Activated CD4-positive, alpha-beta T cell treated with anti-CD3 and anti-CD28 coated beads, Interleukin-2, amount 50 U/mL, for 16 hours (primary cell): ENCODE results near the gene CNNM2.

ENCODE experiments used
- DNase-seq: peaks from one replicate; pipeline ENCODE4 v3.0.0-alpha.2; 2020

The CNNM2 gene

DNA sequence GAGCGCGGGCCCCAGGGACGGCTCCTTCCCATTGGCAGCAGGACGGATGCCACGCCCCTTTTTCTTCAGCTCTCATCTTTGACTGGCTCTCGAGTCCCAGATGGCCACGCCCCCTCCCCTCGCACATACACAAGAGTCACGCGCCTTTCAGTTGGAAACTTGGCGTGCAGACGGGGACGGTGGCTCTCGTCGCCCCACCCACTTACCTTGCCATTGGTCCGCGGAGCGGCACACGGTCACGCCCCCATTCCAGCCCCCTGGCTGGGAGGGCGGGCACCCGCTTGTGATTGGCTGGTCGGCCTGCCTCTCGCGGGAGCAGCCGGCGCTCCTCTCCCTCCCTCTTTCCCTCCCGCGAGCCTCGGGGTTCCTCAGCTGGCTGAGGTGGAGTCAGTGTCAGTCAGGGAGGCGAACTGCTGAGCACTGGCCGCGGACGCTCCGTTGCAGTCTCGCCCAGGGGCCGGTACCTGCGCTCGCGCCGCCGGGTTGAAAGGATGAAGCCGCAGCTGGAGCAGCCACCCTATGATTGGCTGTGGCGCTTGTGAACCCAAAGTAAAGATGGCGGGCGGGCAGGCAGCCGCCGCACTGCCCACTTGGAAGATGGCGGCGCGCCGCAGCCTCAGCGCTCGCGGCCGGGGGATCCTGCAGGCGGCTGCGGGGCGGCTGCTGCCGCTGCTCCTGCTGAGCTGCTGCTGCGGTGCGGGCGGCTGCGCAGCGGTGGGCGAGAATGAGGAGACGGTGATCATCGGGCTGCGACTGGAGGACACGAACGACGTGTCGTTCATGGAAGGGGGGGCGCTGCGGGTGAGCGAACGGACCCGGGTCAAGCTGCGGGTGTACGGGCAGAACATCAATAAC is at the start of gene CNNM2:
CNNM2 (plus strand) TSS at position 333 of the 855 bp plus-strand sequence; CDS start at position 520, 187 bp downstream.
- peak; percentile 100 for DNase-seq

DNA sequence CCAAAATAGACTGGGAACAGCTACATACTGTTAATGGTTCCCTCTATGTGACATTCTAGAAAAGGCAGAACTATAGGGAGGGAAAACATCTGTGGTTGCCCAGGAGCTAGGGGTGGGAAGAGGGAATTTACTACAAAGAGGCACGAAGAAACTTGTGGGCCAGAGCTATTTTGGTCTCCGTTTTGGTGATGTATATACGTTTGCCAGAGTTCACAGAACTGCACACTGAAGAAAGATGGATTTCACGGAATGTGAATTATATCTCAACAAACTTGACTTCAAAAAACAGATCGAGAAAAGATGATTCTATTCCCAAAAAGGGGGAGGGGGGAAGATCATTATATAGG is 49.2 kb upstream of the CNNM2 start:
- no peak for DNase-seq

DNA sequence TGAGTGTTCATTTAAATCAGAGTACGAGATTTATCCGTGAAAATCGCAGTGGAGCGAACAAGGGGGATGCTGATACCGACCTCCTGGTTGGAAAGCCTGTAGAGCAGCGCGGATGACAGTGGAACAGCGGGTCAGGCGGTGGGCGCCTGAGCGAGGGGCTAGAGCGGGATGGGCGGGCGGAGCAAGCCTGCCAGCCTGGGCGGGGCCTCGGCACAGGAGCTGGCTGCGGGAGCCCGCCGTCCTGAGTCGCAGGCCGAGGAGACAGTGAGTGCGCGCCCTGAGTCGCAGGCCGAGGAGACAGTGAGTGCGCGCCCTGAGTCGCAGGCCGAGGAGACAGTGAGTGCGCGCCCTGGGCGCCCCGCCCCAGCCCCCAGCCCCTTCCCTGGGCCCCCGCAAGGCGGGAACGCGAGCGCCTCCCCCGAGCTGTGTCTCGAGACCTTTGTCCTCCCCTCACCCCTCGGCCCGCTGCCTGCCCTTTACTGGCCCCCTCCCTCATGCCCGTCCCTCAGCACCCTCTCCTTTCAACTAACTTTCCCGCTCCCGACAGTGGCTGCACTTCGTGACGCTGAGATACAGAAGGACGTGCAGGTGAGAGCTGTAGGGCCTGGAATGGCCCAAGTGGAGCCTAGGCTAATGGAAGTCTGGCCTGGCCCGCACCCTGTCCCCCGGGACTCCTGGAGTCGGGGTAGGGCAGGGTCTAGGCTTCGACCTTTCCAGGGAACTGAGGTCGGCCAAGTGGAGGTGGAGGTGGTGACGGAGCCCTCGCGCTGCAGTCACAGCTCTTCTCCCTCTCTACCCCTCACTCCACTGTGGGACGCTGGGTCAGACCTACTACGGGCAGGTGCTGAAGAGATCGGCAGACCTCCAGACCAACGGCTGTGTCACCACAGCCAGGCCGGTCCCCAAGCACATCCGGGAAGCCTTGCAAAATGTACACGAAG is 48.6 kb upstream of the CNNM2 start, which contains the start of gene AS3MT:
AS3MT (plus strand) TSS at position 213 of the 941 bp plus-strand sequence; CDS start at position 336, 123 bp downstream.
- peak; percentile 20 for DNase-seq

DNA sequence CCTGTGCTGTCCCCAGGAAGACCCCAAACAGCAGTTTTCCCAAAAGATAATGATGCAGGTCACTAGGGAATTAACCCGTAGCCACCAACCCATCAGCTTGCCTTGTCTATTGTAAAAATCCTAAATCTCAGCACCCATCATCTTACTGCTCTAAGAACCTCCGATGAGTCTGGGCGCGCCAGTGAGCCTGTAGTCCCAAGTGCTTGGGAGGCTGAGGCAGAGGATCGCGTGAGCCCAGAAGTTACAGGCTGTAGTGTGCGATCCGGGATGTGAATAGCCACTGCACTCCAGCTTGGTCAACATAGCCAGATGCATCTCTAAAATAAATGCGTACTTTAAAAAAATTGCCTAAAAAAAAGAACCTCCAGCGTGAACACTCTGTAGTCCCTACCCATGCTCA is 47.9 kb upstream of the CNNM2 start:
- no peak for DNase-seq

DNA sequence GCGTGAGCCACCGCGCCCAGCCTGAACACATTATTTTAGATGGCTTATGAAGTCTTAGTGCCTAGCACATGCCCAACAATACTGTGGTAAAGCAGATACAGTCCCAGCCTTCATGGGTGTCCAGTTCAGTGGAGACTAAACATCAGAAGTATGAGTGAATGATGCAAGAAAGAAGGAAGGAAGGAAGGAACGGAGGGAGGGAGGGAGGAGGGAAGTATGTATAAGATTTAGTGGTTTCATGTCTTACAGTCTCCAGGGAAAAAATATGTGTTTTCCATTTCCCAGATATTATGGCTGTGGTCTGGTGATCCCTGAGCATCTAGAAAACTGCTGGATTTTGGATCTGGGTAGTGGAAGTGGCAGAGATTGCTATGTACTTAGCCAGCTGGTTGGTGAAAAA is 45.9 kb upstream of the CNNM2 start:
- no peak for DNase-seq

DNA sequence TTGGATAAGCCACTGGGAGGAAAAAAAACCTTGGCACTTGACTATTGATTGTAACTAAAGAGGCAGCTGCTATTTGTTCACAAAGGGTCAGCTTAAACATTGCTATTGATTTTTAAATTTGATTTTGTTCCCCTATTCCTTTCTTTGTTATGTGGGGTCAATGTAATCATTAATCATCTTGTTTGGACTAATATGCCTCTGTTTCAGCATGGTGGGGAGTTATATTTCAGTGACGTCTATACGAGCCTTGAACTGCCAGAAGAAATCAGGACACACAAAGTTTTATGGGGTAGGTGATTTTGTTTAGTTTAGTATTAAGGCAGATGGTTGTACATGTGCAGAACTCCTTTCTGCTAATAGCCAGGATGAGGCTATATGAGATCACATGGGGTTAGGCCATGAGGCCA is 41.3 kb upstream of the CNNM2 start:
- DNase-seq, result no peak

DNA sequence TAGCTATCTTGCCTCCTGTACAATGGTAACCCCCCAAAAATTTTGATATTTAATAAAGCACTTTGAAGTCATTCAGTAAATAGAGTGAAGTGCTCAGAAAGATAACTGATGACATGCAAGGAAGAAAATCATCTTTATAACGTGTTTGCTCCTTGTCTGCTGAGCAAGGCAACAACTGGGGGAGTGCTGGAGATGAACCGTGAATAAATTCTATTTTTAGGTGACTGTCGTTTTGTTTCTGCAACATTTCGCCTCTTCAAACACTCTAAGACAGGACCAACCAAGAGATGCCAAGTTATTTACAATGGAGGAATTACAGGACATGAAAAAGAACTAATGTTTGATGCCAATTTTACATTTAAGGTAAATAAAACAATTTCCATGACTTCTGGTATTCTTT is 39.5 kb upstream of the CNNM2 start:
- DNase-seq, result no peak

DNA sequence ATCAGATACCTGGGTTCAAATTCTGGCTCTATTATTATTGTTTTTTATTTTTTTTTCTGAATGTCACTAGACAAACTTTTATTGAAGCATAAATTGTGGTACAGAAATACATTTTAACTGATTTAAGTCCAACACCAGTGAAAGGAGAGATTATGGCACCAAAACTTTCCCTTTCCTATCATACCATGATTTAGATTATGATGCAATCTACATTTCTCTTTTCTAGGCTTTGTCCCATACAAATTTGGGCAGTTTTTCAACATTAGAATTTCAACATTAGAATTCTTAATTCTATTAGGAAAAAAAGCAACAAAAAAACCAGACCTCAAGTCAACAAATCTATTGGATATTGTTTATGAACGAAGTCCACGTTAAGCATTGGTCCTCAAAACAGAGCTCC is 37.8 kb upstream of the CNNM2 start:
- DNase-seq, result no peak

DNA sequence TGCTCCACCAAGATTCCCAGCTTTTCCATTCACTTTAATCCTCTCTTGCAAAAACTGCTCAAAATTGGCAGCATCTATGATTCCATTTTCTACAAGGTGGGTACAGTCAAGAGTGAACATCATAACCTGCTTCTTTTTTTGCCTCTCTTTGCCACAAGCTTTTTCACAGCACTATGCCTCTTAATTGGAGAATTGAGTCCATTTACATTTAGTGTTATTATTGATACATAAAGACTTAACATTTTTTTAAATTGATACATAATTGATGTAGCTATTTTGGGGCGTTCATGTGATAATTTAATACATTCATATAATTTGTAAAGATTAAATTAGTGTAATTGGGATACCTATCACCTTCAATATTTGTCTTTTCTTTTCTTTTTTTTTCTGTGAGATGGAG is 30.0 kb upstream of the CNNM2 start:
- DNase-seq, result no peak

DNA sequence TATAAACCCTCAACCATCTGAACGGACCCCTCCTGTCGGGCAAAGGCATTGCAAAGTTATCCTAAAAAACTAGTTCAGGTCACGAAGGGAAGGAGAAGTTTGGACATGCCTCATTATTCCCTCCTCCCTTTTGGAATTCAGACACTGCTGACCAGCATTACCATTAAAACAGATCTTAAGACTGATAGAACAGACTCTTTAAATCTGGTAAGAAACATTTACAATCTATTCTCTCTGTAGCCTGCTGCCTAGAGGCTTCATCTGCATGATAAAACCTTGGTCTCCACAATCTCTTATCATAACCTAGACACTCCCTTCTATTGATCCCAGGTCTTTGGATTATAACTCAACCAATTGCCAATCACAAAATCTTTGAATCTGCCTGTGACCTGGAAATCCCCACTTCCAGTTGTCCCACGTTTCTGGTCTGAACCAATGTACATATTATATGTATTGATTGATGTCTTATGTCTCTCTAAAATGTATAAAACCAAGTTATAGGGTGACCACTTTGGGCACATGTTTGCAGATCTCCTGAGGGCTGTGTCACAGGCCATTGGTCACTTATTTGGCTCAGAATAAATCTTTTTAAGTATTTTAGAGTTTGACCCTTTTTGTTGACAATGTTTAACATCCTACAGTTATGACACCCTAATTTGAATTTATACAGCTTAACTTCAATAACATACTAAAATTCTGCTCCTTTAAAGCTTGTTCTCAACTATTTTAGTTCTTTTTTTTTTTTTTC is 23.5 kb upstream of the CNNM2 start:
- no peak for DNase-seq

DNA sequence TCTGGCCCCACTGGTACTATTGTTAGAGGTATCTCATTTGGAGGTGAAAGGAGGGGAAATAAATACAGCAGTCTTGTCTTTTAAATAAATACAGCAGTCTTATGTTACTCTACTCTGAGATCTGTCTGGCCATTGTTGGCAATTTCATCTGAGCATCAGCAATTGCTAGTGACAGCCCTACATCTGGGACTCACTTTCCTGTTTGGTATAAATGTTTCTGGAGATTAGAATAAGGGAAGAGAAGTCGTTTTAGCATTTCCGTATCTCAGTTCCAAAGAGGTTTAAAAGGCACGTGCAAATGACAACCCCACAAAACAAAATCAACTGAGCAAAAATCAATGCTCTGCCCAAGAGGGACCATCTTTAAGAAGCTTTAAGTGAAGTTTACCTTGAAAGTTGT is 18.1 kb upstream of the CNNM2 start:
- no peak for DNase-seq

DNA sequence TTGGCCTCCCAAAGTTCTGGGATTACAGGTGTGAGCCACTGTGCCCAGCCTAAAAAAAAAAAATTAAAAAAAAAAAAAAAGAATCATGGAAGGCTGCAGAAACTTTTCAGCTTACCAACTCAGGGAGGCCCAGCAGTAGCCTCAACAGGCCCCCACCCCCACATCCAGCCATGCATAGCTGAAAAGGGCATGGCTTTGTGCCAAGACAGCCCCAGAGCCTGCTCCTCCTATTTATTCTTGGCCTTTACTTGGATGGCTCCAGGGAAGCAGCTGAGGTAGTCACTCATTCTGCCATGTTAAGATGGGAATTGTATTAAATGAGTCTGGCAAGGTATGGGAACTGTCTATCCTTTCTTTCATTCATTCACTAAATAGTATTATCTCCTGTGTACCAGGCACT is 13.7 kb upstream of the CNNM2 start:
- DNase-seq, result no peak

DNA sequence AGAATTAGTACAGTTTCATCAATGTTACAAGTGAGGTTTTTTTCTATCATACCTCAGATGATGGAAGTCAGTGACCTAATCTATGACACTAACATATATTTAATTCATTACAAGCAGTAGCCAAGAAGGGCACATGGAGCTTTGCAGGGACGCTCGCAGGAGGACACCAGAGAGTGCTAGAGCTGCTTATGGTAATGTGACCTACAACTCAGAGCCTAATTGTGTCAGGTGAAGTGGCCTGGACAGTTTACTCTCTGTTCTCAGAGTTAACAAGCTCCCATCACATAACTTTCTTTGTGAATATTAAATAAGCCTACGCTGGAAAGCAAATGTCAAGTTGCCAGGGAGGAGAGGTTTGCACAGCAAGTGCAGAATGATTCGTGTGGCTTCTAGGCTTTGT is 11.6 kb upstream of the CNNM2 start:
- no peak for DNase-seq

DNA sequence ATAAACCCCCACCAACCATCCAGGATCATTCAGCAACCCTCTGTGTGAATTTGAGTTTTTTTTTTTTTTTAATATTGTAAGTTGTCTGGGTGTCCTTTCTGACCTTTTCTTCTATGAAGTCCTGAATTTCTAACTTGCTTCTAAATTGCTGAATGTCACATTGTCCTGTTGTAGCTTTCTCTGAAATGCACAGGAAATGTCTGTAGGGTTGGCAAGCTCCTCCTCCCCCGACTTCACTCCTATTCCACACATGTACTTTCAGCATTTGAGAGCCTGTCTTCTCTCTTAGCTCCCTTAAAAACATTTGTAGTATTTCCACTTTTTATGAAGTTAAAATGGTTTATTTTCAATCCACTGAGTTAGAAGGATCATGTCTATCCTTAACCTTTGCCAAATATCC is 3.3 kb upstream of the CNNM2 start:
- no peak for DNase-seq

DNA sequence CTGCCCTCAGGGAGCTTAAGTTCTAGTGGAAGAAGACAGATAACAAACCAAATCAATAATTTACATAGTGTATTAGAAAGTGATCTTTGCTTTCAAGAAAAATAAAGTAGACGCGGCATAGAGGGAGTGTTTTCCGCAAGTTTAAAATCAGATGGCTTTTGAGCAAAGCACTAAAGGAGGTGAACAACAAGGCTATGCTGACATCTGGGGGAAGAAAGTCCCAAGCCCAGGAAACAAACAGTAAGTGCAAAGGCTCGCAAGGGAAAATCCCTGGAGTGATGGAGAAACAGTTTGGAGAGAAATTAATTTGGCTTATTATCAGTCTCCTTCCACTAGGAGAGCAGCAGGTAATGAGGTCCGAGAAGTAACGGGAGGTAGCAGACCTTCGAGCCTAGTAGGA is 1.9 kb upstream of the CNNM2 start:
- DNase-seq, result no peak

DNA sequence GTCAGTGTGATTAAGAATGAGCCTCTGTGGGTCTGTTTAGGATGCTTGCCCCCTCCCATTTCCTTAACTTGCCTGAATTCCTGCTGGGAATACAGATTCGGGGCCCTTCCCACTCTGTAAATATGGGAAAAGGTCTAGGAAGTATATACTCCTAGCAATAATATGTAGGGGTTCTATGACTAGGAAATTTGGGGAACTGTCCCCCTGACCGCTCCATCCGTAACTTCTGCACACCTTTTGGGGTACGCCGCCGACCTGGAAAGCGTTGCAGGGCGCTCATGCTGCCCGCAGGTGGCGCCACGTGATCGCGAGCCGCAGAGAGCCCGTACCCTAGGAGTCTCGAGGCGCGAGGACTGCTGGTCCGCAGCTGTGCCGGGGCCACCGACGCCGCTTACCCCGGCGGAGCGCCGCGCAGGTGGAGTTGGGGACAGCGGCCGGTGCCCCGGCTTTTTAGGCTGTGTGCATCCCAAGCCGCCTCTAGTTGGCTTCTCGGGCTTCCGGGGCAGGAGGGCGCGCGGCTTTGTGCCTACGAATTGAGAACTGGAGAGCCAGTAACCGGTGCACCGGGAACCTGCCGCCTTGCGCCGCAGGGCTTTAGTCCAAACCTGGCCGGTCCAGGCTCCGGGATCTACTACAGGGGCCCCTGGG is 656 bp upstream of the CNNM2 start:
- peak; percentile 84 for DNase-seq

DNA sequence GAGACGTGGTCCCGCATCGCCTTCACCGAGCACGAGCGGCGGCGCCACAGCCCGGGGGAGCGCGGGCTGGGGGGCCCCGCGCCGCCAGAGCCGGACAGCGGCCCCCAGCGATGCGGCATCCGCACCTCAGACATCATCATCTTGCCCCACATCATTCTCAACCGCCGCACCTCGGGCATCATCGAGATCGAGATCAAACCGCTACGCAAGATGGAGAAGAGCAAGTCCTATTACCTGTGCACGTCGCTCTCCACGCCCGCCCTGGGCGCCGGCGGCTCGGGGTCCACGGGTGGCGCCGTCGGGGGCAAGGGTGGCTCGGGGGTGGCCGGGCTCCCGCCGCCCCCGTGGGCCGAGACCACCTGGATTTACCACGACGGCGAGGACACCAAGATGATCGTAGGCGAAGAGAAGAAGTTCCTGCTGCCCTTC is 737 bp downstream of the CNNM2 start:
- peak; percentile 30 for DNase-seq

DNA sequence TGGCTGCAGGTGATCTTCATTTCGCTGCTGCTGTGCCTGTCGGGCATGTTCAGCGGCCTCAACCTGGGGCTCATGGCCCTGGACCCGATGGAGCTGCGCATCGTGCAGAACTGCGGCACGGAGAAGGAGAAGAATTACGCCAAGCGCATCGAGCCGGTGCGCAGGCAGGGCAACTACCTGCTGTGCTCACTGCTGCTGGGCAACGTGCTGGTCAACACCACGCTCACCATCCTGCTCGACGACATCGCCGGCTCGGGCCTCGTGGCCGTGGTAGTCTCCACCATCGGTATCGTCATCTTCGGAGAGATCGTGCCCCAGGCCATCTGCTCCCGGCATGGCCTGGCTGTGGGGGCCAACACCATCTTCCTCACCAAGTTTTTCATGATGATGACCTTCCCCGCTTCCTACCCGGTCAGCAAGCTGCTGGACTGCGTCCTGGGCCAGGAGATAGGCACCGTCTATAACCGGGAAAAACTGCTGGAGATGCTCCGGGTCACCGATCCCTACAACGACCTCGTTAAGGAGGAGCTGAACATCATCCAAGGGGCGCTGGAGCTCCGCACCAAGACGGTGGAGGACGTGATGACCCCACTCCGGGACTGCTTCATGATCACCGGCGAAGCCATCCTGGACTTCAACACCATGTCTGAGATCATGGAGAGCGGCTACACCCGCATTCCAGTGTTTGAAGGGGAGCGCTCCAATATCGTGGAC is 1.3 kb downstream of the CNNM2 start:
- no peak for DNase-seq

DNA sequence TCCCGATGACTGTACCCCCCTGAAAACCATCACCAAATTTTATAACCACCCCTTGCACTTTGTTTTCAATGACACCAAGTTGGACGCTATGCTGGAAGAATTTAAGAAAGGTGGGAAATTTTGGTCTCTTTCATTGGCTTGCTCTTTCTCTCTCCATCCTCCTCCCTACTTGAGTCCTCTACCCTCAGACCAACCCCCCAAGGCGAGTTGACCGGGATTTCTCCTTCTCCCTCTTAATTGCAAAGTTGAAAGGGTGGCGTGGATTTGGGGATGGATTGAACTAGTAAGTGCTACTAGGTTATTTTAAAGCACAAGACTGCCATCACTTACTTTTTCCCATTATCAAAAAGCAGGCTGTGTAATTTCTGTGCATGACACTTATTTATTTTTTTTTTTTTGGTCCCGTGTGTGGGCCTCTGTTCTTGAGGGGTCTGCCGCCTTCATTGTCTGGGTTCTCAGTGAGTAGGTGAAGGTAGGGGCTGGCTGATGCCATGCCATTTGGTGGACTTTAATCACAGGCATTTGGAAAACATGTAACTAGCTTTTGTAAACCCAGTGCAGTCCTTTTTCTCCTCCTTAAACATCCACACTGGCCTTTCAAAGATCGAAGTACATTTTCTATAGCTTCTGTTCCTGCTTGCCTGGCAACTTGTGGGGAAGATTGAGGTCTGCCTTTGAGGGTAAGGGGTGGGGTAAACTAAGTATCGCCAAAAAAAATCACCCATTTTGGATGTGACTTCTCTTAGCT is 2.1 kb downstream of the CNNM2 start:
- no peak for DNase-seq

DNA sequence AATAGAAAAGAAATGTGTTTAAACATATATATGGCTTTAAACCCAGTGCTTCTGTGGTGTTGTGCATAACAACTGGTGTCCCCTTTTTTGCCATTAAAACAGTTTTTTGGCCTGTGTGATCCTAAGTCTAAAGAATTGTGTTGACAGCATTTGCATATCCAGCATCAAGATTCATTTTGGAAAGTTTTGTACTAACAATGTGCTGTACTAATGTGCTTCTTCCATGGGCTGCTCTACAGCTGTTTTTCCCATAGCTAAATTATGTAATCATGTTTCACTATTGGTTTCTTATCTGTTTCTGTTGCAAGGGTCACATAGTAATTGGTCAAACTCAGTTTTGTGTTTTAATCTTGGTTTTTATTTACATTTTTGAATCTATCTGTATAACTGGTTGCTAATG is 5.5 kb downstream of the CNNM2 start:
- no peak for DNase-seq

DNA sequence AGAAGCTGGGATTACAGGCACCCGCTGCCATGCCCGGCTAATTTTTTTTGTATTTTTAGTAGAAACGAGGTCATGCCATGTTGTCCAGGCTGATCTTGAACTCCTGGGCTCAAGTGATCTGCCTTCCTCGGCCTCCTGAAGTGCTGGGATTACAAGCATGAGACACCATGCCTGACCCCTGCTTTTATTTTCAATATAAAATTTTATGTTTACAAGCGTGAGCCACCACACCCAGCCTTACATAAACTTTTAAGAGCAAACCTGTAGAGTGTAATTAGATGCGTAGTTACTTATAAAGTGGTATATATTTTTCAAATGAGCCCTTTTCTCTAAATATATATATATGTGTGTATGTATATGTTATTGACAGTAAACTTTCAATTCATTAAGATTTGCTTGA is 8.7 kb downstream of the CNNM2 start:
- DNase-seq, result no peak
